Forelimb muscle (tissue), 1 donor: ENCODE results near the gene GDF9. TPM values are rescaled to one million over a fixed set of nuclear protein-coding genes. Genes with fewer than 3 reads are reported as not detected.

Source experiments
- DNase-seq: peaks from one replicate; pipeline ENCODE4 v3.0.0-alpha.2; 2013; ENCODE audit warnings: low read depth
- polyA plus RNA-seq: library from polyadenylated mRNA; unstranded; fragments of 120-200 nt; gene quantifications from one replicate; pipeline ENCODE4 v1.2.1, GENCODE V29; 2013; ENCODE audit not compliant: insufficient read length

The GDF9 gene
- polyA plus RNA-seq, 1 donor: 0.95 TPM

DNA sequence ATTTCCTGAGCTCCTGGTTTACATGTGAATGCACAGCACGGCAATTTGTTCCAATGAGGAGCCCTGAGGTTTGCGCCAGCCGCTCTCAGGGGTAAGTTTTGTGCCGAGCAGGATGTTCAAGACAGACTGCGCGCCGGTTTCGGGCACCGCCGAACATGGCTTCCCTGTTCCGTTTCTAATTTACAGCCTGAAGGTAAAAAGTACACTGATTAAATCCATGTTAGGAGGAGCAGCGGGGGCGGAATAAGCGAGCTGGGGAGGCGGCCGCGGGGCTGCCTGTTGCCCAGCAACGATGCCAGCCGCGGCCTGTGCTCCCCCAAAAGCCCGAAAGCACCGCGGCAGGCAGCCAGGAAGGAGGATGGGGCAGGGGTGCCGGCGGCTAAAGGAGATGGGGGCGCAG lies 46.8 kb downstream of the GDF9 start:
- DNase-seq: no peak

DNA sequence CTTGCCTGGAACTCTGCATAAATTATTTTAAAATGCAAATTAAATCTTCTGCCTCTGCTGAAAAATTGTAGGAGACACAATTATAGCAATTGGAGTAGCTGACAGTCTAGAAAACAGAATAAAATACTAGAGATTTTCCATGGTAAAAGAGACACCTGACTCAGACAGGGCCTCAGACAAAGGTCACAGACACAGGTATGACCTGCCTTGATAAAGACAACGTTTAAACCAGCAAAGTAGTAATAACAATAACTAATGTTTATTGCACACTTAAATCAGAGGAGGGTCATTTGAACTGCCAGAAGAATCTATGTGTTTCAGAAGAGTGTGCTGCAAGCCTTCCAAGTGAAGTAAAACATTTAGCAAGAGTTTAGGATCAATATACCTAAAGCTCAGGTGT lies 49.3 kb downstream of the GDF9 start:
- no peak for DNase-seq

DNA sequence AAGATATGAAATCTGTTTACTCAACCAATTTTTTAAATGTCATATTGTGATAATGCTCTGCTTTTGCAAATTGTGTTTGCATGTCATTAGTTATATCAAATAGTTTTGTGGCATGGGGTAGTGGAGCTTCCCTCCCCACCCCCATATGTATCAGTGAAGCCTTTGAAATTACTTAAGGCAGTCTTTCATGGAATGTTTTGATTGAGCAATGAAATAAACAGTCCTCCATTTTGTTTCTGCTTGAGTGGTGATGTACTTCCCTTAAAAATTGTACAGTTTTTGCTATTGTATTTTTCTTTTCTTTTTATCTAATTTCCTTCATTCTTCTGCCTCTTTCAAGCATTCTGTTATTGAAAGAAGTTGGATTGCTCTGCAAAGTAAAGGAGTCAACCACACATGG lies 49.7 kb downstream of the GDF9 start:
- DNase-seq: no peak

DNA sequence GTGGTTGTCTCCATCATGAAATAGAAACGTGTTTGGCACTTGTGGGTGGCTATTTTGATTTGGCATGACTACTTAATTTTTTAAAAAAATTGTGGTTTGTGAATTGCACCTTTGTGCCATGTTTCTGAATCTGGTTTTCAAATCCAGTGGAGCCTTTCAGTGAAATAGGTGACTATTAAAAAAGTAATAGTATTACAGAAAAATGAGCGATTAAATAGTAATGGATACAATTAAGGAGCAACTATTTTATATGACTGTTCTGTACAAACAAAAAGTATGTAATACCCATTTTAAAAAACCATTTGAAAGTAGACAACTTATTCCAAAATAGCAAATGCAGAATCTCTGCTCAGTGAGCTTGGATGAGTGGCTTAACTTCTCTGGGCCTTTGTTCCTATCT lies 50.2 kb downstream of the GDF9 start:
- DNase-seq: no peak

DNA sequence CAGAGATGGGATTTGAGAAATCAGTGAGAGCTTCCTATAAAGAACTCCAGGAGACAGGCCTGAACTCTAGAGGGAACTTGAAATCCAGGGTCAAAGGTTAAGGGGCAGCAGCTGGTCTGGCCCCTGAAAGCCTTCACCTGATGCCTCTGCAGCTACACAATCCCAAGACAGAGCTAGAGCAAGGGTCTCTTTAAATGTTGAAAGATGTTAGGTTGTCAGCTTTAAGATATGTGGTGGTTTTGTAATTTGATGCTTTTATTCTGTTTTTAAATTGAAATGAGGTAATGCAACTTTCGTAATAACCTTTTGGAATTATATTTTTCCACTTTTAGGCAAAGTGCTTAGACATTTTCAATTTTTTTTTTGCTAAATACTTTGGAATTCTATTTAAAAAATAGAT lies 50.8 kb downstream of the GDF9 start:
- DNase-seq: no peak

DNA sequence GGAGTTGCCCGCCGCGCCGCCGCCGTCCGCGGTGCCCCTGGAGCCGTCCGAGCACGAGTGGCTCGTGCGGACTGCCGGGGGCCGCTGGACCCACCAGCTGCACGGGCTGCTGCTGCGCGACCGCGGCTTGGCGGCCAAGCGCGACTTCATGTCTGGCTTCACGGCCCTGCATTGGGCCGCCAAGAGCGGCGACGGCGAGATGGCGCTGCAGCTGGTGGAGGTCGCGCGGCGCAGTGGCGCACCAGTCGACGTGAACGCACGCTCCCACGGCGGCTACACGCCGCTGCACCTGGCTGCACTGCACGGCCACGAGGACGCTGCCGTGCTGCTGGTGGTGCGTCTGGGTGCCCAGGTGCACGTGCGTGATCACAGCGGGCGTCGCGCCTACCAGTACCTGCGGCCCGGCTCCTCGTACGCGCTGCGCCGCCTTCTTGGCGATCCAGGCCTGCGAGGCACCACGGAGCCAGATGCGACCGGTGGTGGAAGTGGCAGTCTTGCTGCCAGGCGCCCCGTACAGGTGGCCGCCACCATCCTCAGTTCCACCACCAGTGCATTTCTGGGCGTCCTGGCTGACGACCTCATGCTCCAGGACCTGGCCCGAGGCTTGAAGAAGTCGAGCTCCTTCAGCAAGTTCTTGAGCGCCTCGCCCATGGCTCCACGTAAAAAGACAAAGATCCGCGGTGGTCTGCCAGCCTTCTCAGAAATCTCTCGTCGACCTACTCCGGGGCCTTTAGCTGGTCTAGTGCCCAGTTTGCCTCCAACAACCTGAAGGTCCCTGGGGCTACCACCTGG lies 51.6 kb downstream of the GDF9 start:
- no peak for DNase-seq

DNA sequence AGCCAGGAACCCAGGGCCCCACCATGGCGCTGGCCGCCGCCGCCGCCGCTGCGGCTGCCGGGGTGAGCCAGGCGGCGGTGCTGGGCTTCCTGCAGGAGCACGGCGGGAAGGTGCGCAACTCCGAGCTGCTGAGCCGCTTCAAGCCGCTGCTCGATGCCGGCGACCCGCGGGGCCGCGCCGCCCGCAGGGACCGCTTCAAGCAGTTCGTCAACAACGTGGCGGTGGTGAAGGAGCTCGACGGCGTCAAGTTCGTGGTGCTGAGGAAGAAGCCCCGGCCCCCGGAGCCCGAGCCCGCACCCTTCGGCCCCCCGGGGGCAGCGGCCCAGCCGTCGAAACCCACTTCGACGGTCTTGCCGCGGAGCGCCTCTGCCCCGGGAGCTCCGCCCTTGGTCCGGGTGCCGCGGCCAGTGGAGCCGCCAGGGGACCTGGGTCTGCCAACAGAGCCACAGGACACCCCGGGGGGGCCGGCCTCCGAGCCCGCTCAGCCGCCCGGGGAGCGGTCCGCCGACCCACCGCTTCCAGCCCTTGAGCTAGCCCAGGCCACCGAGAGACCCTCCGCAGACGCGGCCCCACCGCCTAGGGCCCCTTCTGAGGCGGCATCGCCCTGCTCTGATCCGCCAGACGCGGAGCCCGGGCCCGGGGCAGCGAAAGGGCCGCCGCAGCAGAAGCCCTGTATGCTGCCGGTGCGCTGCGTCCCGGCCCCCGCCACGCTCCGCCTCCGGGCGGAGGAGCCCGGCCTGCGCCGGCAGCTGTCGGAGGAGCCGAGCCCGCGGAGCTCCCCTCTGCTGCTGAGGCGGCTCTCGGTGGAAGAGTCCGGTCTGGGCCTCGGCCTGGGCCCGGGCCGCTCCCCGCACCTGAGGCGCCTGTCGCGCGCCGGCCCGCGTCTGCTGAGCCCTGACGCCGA lies 52.4 kb downstream of the GDF9 start:
- no peak for DNase-seq

DNA sequence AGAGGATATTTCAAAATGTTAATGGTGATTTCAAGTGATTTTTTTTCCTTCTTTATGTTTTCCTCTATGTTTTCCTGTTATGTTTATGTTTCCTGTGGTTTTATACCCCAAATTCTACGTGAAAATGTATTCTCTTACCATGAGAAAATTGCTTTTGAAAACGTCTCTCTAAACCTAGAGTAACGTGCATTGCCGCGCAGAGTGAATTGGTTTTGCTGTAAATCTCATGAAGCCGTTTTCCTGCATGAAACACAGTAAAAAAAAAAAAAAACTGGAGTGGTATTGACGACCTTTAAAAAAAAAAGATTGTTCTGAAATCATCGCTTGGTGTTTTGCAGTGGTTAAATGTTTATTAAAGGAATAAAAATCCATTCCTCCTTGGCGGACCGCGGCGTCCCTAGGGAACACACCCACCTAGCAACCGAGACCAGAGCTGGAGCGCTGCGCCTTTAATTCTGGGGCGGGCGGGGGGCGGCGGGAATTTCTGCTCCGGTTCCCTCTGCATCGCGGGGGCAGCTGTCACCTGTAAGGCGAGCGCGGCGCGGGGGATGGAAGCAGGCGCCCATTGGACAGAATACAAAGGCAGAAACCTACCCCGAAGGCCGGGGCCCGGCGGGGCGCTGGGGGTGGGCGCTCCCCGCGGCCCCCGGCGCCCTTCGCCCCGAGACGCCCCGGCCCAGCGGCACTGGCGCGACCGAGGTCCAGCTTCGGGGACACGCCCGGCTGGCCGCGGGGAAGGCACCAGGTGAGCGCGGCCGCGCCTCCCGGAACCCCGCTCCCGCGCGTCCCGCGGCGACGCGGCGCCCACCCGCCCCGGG lies 53.3 kb downstream of the GDF9 start, which contains the start of gene SOWAHA:
Gene SOWAHA, plus strand, starts transcription at position 522 of the 818 bp plus-strand sequence. CDS start 320 bp downstream, outside the sequence.
- no peak for DNase-seq

DNA sequence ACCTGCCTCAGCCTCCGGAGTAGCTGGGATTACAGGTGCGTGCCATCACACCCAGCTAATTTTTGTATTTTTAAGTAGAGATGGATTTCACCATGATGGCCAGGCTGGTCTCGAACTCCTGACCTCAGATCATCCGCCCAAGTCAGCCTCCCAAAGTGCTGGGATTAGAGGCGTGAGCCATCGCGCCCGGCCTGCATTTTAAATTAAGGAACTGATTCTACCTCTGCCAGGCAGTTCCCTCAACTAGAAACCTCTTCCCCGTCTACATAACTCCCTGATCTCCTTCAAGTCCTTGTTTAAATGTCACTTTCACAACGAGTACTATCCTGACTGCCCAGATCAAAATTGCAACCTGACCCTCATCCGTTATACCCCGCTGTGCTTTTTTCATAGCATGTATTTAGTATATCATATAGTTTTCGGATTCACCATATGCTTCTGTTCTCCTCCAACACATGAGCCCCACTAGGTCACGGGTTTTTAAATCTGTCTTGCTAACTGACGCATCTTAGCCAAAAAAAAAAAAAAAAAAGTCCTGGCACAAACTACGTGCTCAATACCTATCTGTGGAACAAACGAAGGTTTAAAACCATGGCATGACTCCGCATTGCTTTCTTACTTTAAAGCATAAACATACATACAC lies 54.0 kb downstream of the GDF9 start:
- DNase-seq: no peak

Other genes with a start within 250 kb of the GDF9 start
- gene IL13, start 208.3 kb downstream of the GDF9 start, polyA plus RNA-seq: not detected
- not detected for gene IL4, start 192.5 kb downstream of the GDF9 start, polyA plus RNA-seq
- gene KIF3A, start 128.9 kb downstream of the GDF9 start, polyA plus RNA-seq: 8.6 TPM
- gene CCNI2, start 119.0 kb downstream of the GDF9 start, polyA plus RNA-seq: 1.3 TPM
- gene SEPTIN8, start 89.2 kb downstream of the GDF9 start, polyA plus RNA-seq: 33.0 TPM
- 0.11 TPM for gene SOWAHA, start 53.2 kb downstream of the GDF9 start, polyA plus RNA-seq
- 2.9 TPM for gene SHROOM1, start 35.8 kb downstream of the GDF9 start, polyA plus RNA-seq
- gene UQCRQ, start 173 bp upstream of the GDF9 start, polyA plus RNA-seq: 185 TPM
- 2.2 TPM for gene LEAP2, start 7.2 kb upstream of the GDF9 start, polyA plus RNA-seq
- gene AFF4, start 97.2 kb upstream of the GDF9 start, polyA plus RNA-seq: 42.2 TPM
- gene ZCCHC10, start 160.1 kb upstream of the GDF9 start, polyA plus RNA-seq: 22.9 TPM
- 78.0 TPM for gene HSPA4, start 185.5 kb upstream of the GDF9 start, polyA plus RNA-seq